ENCODE results near the gene F2.

F2 gene

GRCh38 chr11:46741600-46742484, 22.8 kb downstream of the F2 start:
- in situ Hi-C loops (cut with MboI; ENCODE audit: low sequenced_read_pairs): no loop called here

DNA sequence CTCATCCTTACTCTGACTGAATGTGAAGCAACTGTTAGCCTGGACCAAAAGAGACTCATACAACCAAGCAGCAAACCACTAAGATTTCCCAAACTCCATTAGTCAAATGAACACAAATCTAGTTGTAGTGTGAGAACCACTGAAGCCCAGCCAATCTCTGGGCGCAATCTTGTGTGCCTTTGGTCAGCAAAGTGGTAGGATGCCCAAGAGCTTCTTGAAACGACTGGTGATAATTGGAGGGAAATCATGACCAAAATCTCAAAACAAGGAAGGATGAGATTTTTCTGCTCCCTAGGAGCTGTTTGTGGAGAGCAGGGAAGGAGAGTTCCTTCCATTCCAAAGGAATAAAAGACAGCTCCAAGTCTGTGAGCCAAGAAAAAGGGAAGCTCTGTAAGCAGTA, 24.0 kb downstream of the F2 start:
- in situ Hi-C loops (cut with MboI; ENCODE audit: low sequenced_read_pairs): no loop called here

GRCh38 chr11:46743693-46744339, 24.8 kb downstream of the F2 start:
- in situ Hi-C loops (cut with MboI; ENCODE audit: low sequenced_read_pairs): no loop called here

DNA sequence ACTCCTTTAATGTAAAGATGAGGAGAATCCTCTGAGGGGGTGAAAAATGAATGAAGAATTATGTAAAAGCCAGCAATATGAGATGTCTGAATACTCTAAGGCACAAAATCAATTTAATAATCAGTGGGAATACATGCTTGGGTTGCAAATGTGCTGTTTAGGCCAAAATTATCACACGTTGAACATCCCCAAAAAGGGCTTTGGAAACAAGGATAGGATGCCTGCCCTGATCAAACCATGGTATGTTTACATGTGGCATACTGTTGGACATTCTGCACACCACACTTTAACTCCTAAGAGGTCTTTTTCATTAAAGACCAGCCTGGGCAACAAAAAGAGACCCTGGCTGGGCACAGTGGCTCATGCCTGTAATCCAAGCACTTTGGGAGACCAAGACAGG, 26.3 kb downstream of the F2 start:
- in situ Hi-C loops (cut with MboI; ENCODE audit: low sequenced_read_pairs): no loop called here

DNA sequence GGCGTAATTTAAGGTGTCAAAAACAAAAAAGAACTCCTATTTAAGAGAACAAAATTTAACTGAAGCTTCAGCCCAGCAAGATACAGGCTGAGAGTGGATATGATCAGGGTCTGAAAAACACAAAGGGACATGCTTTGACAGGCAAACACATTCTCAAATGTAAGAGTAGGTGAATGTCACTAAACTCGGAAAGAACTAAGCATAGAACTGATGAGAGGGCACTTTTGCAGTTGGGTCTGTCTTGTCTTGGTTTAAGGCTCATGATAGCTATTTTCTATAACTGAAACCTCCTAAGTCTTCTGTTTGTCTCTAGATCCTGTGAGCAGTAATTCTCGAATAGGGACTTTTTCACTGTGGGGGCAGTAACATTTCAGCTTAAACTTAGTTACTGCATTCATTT, 27.0 kb downstream of the F2 start:
- in situ Hi-C loops (cut with MboI; ENCODE audit: low sequenced_read_pairs): no loop called here

DNA sequence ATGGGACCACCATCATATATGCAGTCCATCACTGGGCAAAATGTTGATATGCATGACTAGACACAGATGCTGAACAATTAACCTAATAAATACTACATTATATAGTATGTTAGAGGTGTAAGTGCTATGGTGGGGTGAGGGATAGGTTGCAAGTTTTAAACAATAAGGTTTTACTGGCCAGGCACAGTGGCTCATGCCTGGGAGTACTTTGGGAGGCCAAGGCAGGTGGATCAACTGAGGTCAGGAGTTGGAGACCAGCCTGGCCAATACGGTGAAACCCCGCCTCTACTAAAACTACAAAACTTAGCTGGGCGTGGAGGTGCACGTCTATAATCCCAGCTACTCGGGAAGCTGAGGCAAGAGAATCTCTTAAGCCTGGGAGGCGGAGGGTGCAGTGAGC, 28.1 kb downstream of the F2 start:
- in situ Hi-C loops (cut with MboI; ENCODE audit: low sequenced_read_pairs): no loop called here

DNA sequence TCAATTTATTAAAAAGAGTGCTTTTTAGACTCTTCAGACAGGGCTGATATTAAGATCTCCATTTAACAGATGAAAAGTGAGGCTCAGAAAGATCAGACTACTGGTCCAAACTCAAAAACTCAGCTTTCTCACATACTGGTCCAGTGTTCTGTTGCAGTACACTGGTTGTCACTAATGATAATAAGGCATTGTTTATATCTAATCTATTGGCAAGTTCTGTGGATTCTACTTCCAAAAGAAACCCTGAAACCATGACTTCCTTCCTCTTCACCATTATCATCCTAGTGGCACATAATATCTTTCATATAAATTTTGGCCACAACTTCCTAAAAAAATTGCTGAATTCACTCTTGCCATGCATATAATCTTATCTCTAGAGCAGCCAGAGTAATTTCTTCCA, 36.9 kb downstream of the F2 start:
- in situ Hi-C loops (cut with MboI; ENCODE audit: low sequenced_read_pairs): no loop called here

DNA sequence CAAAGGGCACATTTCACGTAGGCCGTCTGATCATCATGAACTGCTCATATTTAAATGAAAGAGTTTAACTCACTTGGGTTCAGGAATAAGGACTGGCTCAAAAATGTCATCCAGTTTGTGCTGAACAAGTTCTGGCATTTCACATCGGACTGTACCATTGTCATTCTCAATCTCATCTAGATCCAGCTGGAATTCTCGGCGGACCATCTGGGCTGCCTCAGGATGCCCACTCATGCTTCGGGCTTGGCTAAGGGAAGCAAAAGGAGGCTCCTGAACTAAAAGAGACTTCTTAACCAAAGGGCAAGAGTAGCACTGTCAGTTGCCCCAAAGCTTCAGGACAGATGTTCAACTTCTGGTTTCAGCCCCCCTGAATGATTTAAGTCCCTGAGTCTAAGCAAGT, 40.2 kb downstream of the F2 start:
- in situ Hi-C loops (cut with MboI; ENCODE audit: low sequenced_read_pairs): no loop called here

- in situ Hi-C loops (cut with MboI; ENCODE audit: low sequenced_read_pairs): no loop called here
These were observed 41.6 kb downstream of the F2 start for GRCh38 chr11:46760429-46761128.

DNA sequence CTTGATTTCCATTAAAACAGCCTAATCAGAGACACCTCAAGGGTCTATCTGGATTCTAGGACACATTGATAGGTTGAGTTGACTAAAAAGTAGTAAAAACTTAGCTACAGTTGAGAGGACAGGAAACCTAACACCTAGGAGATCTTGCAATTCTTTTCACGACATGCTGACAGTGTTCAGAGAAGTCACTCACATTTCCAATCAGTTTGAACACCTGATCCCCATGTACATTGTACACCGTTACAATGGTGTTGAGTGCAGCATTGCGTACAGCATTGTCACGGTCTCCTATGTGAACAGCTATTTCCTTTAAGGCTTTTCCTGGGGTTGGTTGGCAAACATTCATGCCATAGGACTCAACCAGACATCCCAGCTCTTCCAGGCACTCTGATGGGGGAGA, 42.8 kb downstream of the F2 start:
- in situ Hi-C loops (cut with MboI; ENCODE audit: low sequenced_read_pairs): no loop called here

DNA sequence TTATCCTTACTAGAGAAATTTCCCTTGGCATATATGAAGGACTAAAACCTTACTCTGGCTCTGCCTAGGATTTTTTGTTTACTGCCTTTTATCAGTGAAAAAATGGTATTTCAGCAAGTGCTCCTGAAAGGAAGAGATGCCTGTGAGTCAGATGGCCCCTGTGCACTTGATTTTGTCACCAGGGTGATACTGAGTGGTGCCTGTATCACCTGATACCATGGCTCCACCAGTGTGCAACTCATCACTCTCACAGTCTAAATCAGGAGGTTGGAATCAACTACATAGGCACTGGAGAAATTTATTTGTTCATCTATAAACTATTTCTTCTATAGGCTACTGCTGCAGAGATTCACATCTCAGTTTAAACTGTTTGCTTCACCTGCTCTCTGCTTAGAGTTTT, 43.2 kb downstream of the F2 start:
- in situ Hi-C loops (cut with MboI; ENCODE audit: low sequenced_read_pairs): no loop called here

- in situ Hi-C loops (cut with MboI; ENCODE audit: low sequenced_read_pairs): no loop called here
These were observed 47.6 kb downstream of the F2 start for GRCh38 chr11:46766656-46767055.

- in situ Hi-C loops (cut with MboI; ENCODE audit: low sequenced_read_pairs): no loop called here
These were observed 50.7 kb downstream of the F2 start for GRCh38 chr11:46769636-46770221.

DNA sequence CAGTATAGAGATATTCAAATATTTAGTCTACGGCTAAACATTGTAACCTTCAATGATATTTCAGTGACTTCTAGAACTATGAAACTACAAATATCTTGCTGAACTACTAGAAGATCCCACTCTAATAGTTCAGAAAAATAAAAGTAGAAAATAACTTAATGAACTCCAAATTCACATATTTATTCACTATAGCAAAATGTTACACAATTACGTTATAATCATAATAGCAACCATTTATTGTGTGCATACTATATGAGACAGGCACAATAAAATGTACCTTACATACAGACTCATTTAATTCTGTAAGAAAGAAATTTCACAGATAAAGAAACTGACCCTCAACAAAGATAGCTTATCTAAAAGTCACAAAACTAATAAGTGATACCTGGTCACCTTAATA, 57.9 kb downstream of the F2 start:
- in situ Hi-C loops (cut with MboI; ENCODE audit: low sequenced_read_pairs): no loop called here

- in situ Hi-C loops (cut with MboI; ENCODE audit: low sequenced_read_pairs): no loop called here
These were observed 59.4 kb downstream of the F2 start for GRCh38 chr11:46778416-46778815.
